ENCODE data around the gene HSD17B12.

Gene HSD17B12

GRCh38 chr11:43687120-43687791 is 6.7 kb downstream of the HSD17B12 start:
- Histone ChIP-seq H3K9ac (ENCODE audit: low read depth, low read length) (no peak overlapping the region), H3K9me3 (ENCODE audit: insufficient read depth, low read depth, low read length) (no peaks in the 10 kb centered on the region), H3K4me3 (ENCODE audit: low read length) (no peak overlapping the region), H3K4me1 (ENCODE audit: insufficient read depth, low read length) (peaks cover 40% of the 10 kb centered on the region), H3K27me3 (ENCODE audit: insufficient read depth, low read length) (no peaks in the 10 kb centered on the region), H3K27ac (ENCODE audit: low read depth, low read length) (no peak overlapping the region), H3K36me3 (ENCODE audit: insufficient read depth, low read length) (peaks cover 38% of the 10 kb centered on the region)
- WGBS, result 80% methylated on average over 3 of the region's 3 CpGs

DNA sequence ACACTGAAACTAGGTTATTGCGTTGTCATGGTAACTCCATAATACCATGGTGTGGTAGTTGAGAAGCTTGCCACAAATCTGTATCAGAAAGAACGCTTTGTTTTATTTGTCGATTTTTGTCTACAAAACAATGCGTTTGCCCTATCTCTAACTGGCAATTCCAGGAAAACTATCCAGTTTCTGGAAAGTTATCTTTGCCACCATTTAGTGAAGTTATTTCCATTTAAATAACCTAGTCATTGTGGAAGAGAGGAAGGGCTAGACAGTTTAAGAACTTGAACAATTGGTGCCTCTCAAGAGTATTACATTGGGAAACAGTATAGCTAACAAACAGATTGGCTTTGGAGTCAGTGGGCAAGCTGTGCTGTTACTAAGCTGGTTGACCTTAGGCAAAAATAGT is 7.9 kb downstream of the HSD17B12 start:
- Histone ChIP-seq H3K36me3 (ENCODE audit: insufficient read depth, low read length) (peaks cover 31% of the 10 kb centered on the region), H3K4me3 (ENCODE audit: low read length) (no peak overlapping the region), H3K9me3 (ENCODE audit: insufficient read depth, low read depth, low read length) (no peaks in the 10 kb centered on the region), H3K9ac (ENCODE audit: low read depth, low read length) (no peak overlapping the region), H3K27me3 (ENCODE audit: insufficient read depth, low read length) (no peaks in the 10 kb centered on the region), H3K27ac (ENCODE audit: low read depth, low read length) (no peak overlapping the region), H3K4me1 (ENCODE audit: insufficient read depth, low read length) (peaks cover 36% of the 10 kb centered on the region)
- 73% methylated on average over 4 of the region's 4 CpGs for WGBS

DNA sequence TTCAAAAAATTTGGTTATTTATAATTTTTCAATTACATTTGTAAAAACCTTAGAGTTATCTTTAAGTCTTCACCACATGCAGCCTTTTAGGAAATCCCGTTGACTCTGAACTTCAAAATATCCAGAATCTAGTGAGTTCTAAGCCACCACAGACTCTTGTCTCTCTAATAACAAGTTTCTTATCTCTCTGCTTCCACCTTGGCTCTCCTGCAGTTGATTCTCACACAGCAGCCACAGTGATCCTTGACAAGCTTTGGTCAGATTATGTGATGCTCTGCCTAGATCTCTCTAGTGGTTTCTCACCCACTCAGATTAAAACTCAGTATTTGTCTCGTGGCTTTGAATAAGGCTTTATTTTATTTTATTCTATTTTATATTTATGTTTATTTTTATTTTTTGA is 8.6 kb downstream of the HSD17B12 start:
- Histone ChIP-seq H3K4me3 (ENCODE audit: low read length) (no peak overlapping the region), H3K9ac (ENCODE audit: low read depth, low read length) (no peak overlapping the region), H3K27me3 (ENCODE audit: insufficient read depth, low read length) (no peaks in the 10 kb centered on the region), H3K9me3 (ENCODE audit: insufficient read depth, low read depth, low read length) (no peaks in the 10 kb centered on the region), H3K36me3 (ENCODE audit: insufficient read depth, low read length) (peaks cover 23% of the 10 kb centered on the region), H3K27ac (ENCODE audit: low read depth, low read length) (no peak overlapping the region), H3K4me1 (ENCODE audit: insufficient read depth, low read length) (peaks cover 30% of the 10 kb centered on the region)
- 90% methylated on average over 1 of the region's 2 CpGs for WGBS

GRCh38 chr11:43690929-43691725 is 10.6 kb downstream of the HSD17B12 start:
- H3K4me1 ChIP-seq (ENCODE audit: insufficient read depth, low read length), result peaks cover 11% of the 10 kb centered on the region
- no peak overlapping the region for H3K4me3 ChIP-seq (ENCODE audit: low read length)
- peaks cover 12% of the 10 kb centered on the region for H3K36me3 ChIP-seq (ENCODE audit: insufficient read depth, low read length)
- H3K9ac ChIP-seq (ENCODE audit: low read depth, low read length), result no peak overlapping the region
- no peaks in the 10 kb centered on the region for H3K9me3 ChIP-seq (ENCODE audit: insufficient read depth, low read depth, low read length)
- WGBS, result 95% methylated on average over 6 of the region's 6 CpGs
- H3K27ac ChIP-seq (ENCODE audit: low read depth, low read length), result no peak overlapping the region
- no peaks in the 10 kb centered on the region for H3K27me3 ChIP-seq (ENCODE audit: insufficient read depth, low read length)

GRCh38 chr11:43691806-43692205 is 11.3 kb downstream of the HSD17B12 start:
- H3K4me3 ChIP-seq (ENCODE audit: low read length), result no peak overlapping the region
- WGBS, result 71% methylated on average over 1 of the region's 1 CpG
- peaks cover 8% of the 10 kb centered on the region for H3K4me1 ChIP-seq (ENCODE audit: insufficient read depth, low read length)
- H3K27ac ChIP-seq (ENCODE audit: low read depth, low read length), result no peak overlapping the region
- H3K9me3 ChIP-seq (ENCODE audit: insufficient read depth, low read depth, low read length), result no peaks in the 10 kb centered on the region
- H3K36me3 ChIP-seq (ENCODE audit: insufficient read depth, low read length), result peaks cover 12% of the 10 kb centered on the region
- no peaks in the 10 kb centered on the region for H3K27me3 ChIP-seq (ENCODE audit: insufficient read depth, low read length)
- no peak overlapping the region for H3K9ac ChIP-seq (ENCODE audit: low read depth, low read length)

DNA sequence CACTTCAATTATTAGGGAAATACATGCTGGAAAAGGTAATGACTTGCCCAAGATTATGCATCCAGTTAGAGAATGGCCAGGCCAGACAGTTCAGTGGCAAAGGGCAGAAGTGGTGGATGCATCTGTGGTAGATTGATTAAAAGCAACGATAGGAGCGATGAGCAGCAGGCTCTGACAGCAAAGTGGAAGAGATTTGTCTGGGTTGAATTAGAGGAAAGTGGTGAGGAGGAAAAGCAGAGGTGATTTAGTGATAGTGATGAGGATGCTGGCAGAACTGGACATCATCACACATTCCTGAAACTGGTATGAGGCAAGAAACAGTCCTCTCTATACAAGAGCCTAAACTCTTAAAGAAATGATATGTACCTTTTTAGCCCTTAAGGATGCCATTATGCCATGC is 12.5 kb downstream of the HSD17B12 start:
- no peak overlapping the region for H3K4me3 ChIP-seq (ENCODE audit: low read length)
- H3K27ac ChIP-seq (ENCODE audit: low read depth, low read length), result no peak overlapping the region
- H3K9me3 ChIP-seq (ENCODE audit: insufficient read depth, low read depth, low read length), result no peaks in the 10 kb centered on the region
- 96% methylated on average over 2 of the region's 2 CpGs for WGBS
- H3K27me3 ChIP-seq (ENCODE audit: insufficient read depth, low read length), result no peaks in the 10 kb centered on the region
- no peaks in the 10 kb centered on the region for H3K4me1 ChIP-seq (ENCODE audit: insufficient read depth, low read length)
- H3K9ac ChIP-seq (ENCODE audit: low read depth, low read length), result no peak overlapping the region
- peaks cover 12% of the 10 kb centered on the region for H3K36me3 ChIP-seq (ENCODE audit: insufficient read depth, low read length)

GRCh38 chr11:43693731-43694130 is 13.2 kb downstream of the HSD17B12 start:
- no peaks in the 10 kb centered on the region for H3K9me3 ChIP-seq (ENCODE audit: insufficient read depth, low read depth, low read length)
- 97% methylated on average over 3 of the region's 3 CpGs for WGBS
- no peaks in the 10 kb centered on the region for H3K27me3 ChIP-seq (ENCODE audit: insufficient read depth, low read length)
- no peaks in the 10 kb centered on the region for H3K4me1 ChIP-seq (ENCODE audit: insufficient read depth, low read length)
- peaks cover 12% of the 10 kb centered on the region for H3K36me3 ChIP-seq (ENCODE audit: insufficient read depth, low read length)
- no peak overlapping the region for H3K4me3 ChIP-seq (ENCODE audit: low read length)
- no peak overlapping the region for H3K27ac ChIP-seq (ENCODE audit: low read depth, low read length)
- no peak overlapping the region for H3K9ac ChIP-seq (ENCODE audit: low read depth, low read length)

- Histone ChIP-seq H3K4me1 (ENCODE audit: insufficient read depth, low read length) (no peaks in the 10 kb centered on the region), H3K9me3 (ENCODE audit: insufficient read depth, low read depth, low read length) (no peaks in the 10 kb centered on the region), H3K36me3 (ENCODE audit: insufficient read depth, low read length) (peaks cover 13% of the 10 kb centered on the region), H3K9ac (ENCODE audit: low read depth, low read length) (no peak overlapping the region), H3K27me3 (ENCODE audit: insufficient read depth, low read length) (no peaks in the 10 kb centered on the region), H3K27ac (ENCODE audit: low read depth, low read length) (no peak overlapping the region), H3K4me3 (ENCODE audit: low read length) (no peak overlapping the region)
- 97% methylated on average over 2 of the region's 2 CpGs for WGBS
These were observed 13.9 kb downstream of the HSD17B12 start for GRCh38 chr11:43694477-43694876.

GRCh38 chr11:43697679-43698078 is 17.1 kb downstream of the HSD17B12 start:
- peaks cover 6% of the 10 kb centered on the region; the same call in 1 of the 2 replicates for H3K9me3 ChIP-seq (ENCODE audit: insufficient read depth, low read depth, low read length)
- peaks cover 6% of the 10 kb centered on the region for H3K36me3 ChIP-seq (ENCODE audit: insufficient read depth, low read length)
- WGBS, result 85% methylated on average over 1 of the region's 1 CpG

GRCh38 chr11:43699870-43700269 is 19.3 kb downstream of the HSD17B12 start:
- no peak overlapping the region for H3K4me3 ChIP-seq (ENCODE audit: low read length)
- no peak overlapping the region for H3K9ac ChIP-seq (ENCODE audit: low read depth, low read length)
- peaks cover 6% of the 10 kb centered on the region for H3K36me3 ChIP-seq (ENCODE audit: insufficient read depth, low read length)
- no CpG with 5 or more reads among the region's 1 CpG for WGBS
- H3K4me1 ChIP-seq (ENCODE audit: insufficient read depth, low read length), result no peaks in the 10 kb centered on the region
- no peak overlapping the region for H3K27ac ChIP-seq (ENCODE audit: low read depth, low read length)
- no peaks in the 10 kb centered on the region for H3K27me3 ChIP-seq (ENCODE audit: insufficient read depth, low read length)
- peaks cover 6% of the 10 kb centered on the region; the same call in 1 of the 2 replicates for H3K9me3 ChIP-seq (ENCODE audit: insufficient read depth, low read depth, low read length)

More at GRCh38 chr11:43697679-43698078, 17.1 kb downstream of the HSD17B12 start:
- no peak overlapping the region for H3K27ac ChIP-seq (ENCODE audit: low read depth, low read length)
- H3K4me3 ChIP-seq (ENCODE audit: low read length), result no peak overlapping the region
- H3K27me3 ChIP-seq (ENCODE audit: insufficient read depth, low read length), result no peaks in the 10 kb centered on the region
- H3K9ac ChIP-seq (ENCODE audit: low read depth, low read length), result no peak overlapping the region
- no peaks in the 10 kb centered on the region for H3K4me1 ChIP-seq (ENCODE audit: insufficient read depth, low read length)

DNA sequence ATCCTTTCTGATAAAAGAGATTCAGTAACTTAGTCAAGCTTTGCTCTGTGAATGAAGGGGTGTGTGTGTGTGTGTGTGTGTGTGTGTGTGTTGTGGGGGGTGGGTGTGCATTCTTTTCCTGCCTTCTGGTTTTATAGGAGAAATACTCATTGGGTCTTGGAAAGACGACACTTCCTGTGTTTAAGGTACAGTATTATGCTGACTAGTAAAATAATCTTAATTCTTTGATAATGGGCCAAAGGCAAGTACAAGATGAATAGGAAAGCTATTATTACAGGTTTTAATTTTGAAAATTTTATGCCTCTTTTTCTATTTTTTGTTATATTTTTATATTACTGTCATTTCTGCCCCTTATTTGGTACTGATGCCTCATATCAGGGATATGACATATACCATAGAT is 26.1 kb downstream of the HSD17B12 start:
- no peaks in the 10 kb centered on the region for H3K27me3 ChIP-seq (ENCODE audit: insufficient read depth, low read length)
- 86% methylated on average over 1 of the region's 1 CpG for WGBS
- no peak overlapping the region for H3K9ac ChIP-seq (ENCODE audit: low read depth, low read length)
- no peak overlapping the region for H3K4me3 ChIP-seq (ENCODE audit: low read length)
- no peaks in the 10 kb centered on the region; the same call in 1 of the 2 replicates for H3K36me3 ChIP-seq (ENCODE audit: insufficient read depth, low read length)
- peaks cover under 1% of the 10 kb centered on the region; the same call in 1 of the 2 replicates for H3K9me3 ChIP-seq (ENCODE audit: insufficient read depth, low read depth, low read length)
- H3K4me1 ChIP-seq (ENCODE audit: insufficient read depth, low read length), result no peaks in the 10 kb centered on the region
- no peak overlapping the region for H3K27ac ChIP-seq (ENCODE audit: low read depth, low read length)
